Ramos (cell line): Measurements from ENCODE around the gene CLMP.

Source experiments
- in situ Hi-C: fragments of 300-500 bp; cut with MboI; formaldehyde crosslinking; loops from one replicate; pipeline ENCODE4 v1.14.3; 2022; ENCODE audit warnings: low sequenced_read_pairs; ENCODE audit not compliant: unreplicated experiment

The CLMP gene

GRCh38 chr11:123046473-123047259 lies 148.4 kb downstream of the CLMP start:
- in situ Hi-C loops, result no loop called here

GRCh38 chr11:123045101-123045500 lies 149.9 kb downstream of the CLMP start:
- in situ Hi-C loops, result no loop called here

GRCh38 chr11:123041185-123041584 lies 153.9 kb downstream of the CLMP start:
- in situ Hi-C loops, result no loop called here

- in situ Hi-C loops, result no loop called here
Measured at GRCh38 chr11:123040111-123040432, 155.0 kb downstream of the CLMP start.

GRCh38 chr11:123035831-123036230 lies 159.2 kb downstream of the CLMP start:
- in situ Hi-C loops, result no loop called here

- in situ Hi-C loops, result no loop called here
Measured at GRCh38 chr11:123034597-123034996, 160.5 kb downstream of the CLMP start.

- in situ Hi-C loops, result no loop called here
Measured at GRCh38 chr11:123033895-123034294, 161.2 kb downstream of the CLMP start.

GRCh38 chr11:123030517-123030916 lies 164.5 kb downstream of the CLMP start:
- in situ Hi-C loops, result no loop called here

GRCh38 chr11:123020968-123021367 lies 174.1 kb downstream of the CLMP start:
- in situ Hi-C loops, result loop anchor here (25.0 kb wide), 1 partner anchor 434 kb away; no protein-coding TSS in a partner anchor
